IPS-NIHi7 (cell line): ENCODE results near the gene AGXT2.
A peak's percentile ranks its signal among the peaks of the same experiment; 100 is the strongest.

Experiments used
- DNase-seq: peaks from one replicate; pipeline ENCODE4 v3.0.0; 2012; ENCODE audit warnings: mixed read lengths; ENCODE audit errors: extremely low spot score

Gene AGXT2

GRCh38 chr5:35047785-35048404 is at the start of gene AGXT2:
AGXT2 (minus strand) TSS chr5:35047949; CDS start chr5:35047892, 57 bp downstream.
- DNase-seq: no peak

GRCh38 chr5:35096932-35097331 is 49.2 kb upstream of the AGXT2 start:
- no peak for DNase-seq

- DNase-seq: no peak
Measured at GRCh38 chr5:35096216-35096615, 48.5 kb upstream of the AGXT2 start.

GRCh38 chr5:35095366-35095765 is 47.6 kb upstream of the AGXT2 start:
- DNase-seq: no peak

GRCh38 chr5:35094948-35095347 is 47.2 kb upstream of the AGXT2 start:
- no peak for DNase-seq

GRCh38 chr5:35092703-35093102 is 45.0 kb upstream of the AGXT2 start:
- no peak for DNase-seq

GRCh38 chr5:35091704-35092103 is 44.0 kb upstream of the AGXT2 start:
- no peak for DNase-seq

- peak; percentile 78 for DNase-seq
Measured at GRCh38 chr5:35089334-35090314, 41.9 kb upstream of the AGXT2 start.

GRCh38 chr5:35087991-35088390 is 40.2 kb upstream of the AGXT2 start:
- DNase-seq: no peak

GRCh38 chr5:35083150-35083549 is 35.4 kb upstream of the AGXT2 start:
- no peak for DNase-seq

GRCh38 chr5:35082530-35082929 is 34.8 kb upstream of the AGXT2 start:
- DNase-seq: no peak

- no peak for DNase-seq
Measured at GRCh38 chr5:35081134-35081533, 33.4 kb upstream of the AGXT2 start.

- DNase-seq: no peak
Measured at GRCh38 chr5:35073160-35073559, 25.4 kb upstream of the AGXT2 start.

- no peak for DNase-seq
Measured at GRCh38 chr5:35069188-35069587, 21.4 kb upstream of the AGXT2 start.

GRCh38 chr5:35067985-35068384 is 20.2 kb upstream of the AGXT2 start:
- no peak for DNase-seq

- no peak for DNase-seq
Measured at GRCh38 chr5:35066260-35066795, 18.6 kb upstream of the AGXT2 start.

- DNase-seq: no peak
Measured at GRCh38 chr5:35063414-35063813, 15.7 kb upstream of the AGXT2 start.

GRCh38 chr5:35061211-35061770 is 13.5 kb upstream of the AGXT2 start:
- no peak for DNase-seq

GRCh38 chr5:35060236-35060635 is 12.5 kb upstream of the AGXT2 start:
- no peak for DNase-seq

GRCh38 chr5:35059251-35059650 is 11.5 kb upstream of the AGXT2 start:
- DNase-seq: no peak

- no peak for DNase-seq
Measured at GRCh38 chr5:35058374-35058788, 10.6 kb upstream of the AGXT2 start.

GRCh38 chr5:35056686-35057085 is 8.9 kb upstream of the AGXT2 start:
- no peak for DNase-seq
